ENCODE data around the gene VSIR.

The VSIR gene

DNA sequence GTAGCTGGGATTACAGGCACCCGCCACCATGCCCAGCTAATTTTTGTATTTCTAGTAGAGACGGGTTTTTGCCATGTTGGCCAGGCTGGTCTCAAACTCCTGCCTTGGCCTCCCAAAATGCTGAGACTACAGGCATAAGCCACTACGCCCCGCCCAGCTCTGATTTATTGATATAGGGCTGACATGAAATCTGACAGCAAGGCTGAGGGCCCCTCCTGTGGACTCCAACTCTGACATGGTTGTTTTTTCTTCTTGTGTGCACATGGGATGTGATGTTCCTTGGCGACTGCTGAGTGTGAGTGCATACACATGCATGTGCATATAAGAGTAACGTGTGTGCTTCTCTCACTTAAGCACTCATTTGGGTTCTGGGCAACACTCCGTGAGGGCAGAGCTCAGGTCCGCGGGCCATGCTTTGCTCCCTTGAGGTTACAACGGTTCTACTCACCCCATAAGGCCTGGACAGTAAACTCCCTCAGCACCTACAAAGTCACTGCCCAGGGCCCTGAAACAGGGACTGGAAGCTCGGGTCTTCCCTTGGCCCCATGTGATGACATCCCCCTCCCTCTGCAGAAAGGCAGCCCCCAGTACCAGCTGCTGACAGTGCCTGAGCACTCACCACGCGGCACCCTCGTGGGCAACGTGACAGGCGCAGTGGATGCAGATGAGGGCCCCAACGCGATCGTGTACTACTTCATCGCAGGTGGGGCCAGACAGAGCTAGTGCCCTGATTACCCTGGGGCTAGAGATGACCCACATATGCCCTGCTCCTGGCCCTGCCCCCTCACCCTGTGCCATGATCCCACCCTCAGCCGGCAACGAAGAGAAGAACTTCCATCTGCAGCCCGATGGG lies 33.6 kb upstream of the VSIR start:
- DNase-seq: no peak

DNA sequence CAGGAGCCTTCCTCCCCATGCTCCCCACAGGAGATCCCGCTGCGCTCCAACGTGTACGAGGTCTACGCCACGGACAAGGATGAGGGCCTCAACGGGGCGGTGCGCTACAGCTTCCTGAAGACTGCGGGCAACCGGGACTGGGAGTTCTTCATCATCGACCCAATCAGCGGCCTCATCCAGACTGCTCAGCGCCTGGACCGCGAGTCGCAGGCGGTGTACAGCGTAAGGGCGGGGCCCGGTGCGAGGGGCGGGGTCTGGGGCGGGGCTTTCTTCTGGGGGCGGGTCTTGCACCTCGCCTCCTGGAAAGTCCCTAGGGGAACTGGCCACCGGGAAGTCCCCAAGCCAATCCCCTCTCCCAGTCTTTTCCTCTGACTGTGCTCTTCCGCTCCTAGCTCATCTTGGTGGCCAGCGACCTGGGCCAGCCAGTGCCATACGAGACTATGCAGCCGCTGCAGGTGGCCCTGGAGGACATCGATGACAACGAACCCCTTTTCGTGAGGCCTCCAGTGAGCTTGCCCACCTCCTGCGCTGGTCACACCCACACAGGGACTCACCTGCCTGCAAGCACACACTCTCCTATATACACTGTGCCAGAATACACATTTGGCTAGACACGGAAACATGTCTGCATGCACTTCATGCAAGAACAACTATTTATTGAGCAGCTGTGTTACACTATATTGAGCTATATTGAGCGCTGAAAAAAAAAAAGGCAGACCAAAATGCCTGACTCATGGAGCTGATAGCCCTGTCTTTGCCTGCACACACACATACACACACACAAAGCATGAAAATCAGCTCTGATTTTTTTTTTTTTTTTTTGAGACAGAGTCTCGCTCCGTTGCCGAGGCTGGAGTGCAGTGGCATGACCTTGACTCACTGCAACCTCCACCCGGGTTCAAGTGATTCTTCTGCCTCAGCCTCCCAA lies 32.7 kb upstream of the VSIR start:
- DNase-seq: no peak

DNA sequence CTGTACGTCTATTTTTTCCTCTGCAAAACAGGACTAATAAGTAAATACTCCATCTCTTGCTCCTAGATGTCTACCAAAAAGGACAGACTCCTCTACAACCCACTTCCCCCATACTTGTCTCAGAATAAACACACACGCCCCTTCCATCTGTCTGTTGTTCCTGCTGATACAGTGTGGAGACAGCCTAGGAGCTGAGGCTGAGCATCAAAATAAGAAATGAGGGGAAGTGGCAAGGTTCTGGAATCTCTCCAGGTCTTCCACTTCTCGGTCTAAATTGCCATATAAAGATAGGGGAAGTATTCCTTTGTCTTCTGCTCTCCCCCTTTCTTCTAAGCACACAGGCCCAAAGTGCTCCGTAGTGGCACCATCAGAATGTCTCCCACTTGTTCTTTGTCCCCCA lies 30.8 kb upstream of the VSIR start:
- no peak for DNase-seq

DNA sequence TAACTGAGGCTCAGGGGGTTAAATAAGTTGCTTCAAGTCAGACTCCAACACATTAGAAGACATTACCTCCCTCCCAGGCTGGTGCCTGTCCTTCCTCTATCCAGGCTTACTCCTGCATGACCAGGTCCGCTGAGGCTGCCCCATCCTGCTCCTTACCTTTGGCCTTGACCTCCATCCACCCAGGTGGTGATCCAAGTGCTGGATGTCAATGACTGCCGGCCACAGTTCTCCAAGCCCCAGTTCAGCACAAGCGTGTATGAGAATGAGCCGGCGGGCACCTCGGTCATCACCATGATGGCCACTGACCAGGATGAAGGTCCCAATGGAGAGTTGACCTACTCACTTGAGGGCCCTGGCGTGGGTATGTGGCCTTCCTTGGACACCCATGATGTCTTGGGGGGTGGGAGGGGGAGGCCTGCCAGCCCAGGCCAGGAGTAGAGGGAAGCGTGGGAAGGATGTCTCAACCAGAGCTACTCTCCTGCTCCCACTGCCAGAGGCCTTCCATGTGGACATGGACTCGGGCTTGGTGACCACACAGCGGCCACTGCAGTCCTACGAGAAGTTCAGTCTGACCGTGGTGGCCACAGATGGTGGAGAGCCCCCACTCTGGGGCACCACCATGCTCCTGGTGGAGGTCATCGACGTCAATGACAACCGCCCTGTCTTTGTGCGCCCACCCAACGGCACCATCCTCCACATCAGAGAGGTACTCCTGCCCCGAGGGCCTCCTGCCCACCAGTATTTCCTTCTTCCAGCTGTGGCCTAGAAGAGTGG lies 29.6 kb upstream of the VSIR start:
- no peak for DNase-seq

DNA sequence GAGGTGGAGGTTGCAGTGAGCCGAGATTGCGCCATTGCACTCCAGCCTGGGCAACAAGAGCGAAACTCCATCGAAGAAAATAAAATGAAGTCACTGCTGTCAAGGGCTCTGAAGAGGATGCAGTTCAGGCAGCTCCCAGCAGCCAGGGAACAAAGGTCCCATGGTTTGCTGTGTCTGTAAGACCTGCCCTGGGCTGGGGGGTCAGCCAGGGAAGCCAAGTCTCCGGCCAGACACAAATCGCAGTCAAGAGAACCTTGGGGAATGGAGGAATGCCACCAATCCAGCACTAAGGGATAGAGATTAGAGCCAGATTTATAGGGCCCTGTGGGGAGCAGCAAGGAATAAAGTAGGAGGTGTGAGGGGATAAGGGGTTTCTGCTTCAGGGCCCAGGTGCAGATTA lies 28.9 kb upstream of the VSIR start:
- DNase-seq: no peak

DNA sequence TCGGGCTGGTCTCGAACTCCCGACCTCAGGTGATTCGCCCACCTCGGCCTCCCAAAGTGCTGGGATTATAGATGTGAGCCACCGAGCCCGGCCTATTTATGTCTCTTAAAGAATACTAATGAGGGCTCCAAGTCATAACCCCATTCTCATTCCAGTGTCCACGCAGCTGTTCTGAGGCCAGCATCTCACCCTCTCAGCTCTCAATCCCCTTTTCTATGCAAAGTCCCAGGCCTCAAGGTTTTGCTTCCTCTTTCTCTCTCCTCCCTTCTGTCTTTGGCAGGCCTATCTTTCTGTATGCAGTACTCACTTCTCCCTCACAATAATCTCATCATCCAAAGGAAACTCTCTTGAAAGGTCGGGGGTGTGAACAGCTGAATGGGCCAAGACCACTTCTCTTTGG lies 28.0 kb upstream of the VSIR start:
- DNase-seq: no peak

DNA sequence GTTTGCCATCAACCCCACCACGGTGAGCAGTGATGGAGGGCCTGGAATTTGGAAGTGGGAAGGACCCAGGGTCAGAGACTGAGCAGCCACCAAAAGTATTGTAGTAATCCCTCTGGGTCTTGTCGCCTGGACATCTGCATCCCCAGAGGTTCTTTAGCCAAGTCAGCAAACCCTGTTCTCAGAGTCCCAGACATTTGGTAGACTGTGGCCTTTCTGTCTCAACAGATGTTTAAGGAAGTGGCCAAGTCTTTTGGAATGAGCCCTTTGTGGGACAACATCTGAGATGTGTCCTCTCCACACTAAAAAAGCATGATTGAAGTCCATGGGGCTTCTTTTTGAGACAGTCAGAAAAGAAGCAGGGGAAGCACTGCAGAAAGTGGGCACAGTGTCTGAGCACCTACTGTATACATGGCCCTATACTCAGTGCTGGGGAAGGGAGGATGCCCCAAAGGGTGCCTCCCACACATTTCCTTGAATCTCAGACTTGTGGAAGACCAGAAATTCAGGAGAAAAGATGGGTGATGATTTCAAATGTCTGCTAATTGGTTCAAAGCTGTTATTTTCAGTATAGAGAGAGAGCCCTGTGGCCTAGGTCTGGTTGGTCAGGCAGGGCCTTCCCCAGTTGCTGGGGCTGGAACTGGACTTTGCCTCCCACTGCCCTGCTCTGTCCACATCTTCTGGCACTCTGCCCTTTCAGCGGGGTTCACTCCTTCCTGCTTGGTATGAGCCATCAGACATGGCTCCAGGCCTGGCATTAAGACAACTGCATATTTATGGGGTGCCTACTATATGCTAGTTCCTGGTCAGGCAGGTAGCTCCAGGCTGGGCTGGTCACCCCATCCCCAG lies 26.5 kb upstream of the VSIR start:
- no peak for DNase-seq

DNA sequence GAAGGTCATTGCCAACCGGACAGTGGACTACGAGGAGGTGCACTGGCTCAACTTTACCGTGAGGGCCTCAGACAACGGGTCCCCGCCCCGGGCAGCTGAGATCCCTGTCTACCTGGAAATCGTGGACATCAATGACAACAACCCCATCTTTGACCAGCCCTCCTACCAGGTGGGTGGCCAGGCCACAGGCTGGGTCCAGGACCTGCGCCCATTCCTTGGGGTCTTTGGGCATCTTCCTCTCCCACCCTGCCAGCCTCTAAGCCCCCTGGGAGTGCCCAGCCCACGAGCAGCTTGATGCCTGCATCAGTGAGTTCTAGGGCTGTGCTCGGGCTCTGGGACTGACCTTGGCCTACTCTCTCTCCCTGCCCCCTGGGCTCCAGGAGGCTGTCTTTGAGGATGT lies 25.8 kb upstream of the VSIR start:
- no peak for DNase-seq

DNA sequence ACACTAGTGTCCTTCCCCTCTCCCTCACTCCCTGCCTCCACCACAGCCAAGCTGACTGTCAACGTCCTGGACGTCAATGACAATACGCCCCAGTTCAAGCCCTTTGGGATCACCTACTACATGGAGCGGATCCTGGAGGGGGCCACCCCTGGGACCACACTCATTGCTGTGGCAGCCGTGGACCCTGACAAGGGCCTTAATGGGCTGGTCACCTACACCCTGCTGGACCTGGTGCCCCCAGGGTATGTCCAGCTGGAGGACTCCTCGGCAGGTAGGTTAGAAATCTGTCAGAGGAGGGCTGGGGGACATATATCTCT lies 24.9 kb upstream of the VSIR start:
- no peak for DNase-seq

DNA sequence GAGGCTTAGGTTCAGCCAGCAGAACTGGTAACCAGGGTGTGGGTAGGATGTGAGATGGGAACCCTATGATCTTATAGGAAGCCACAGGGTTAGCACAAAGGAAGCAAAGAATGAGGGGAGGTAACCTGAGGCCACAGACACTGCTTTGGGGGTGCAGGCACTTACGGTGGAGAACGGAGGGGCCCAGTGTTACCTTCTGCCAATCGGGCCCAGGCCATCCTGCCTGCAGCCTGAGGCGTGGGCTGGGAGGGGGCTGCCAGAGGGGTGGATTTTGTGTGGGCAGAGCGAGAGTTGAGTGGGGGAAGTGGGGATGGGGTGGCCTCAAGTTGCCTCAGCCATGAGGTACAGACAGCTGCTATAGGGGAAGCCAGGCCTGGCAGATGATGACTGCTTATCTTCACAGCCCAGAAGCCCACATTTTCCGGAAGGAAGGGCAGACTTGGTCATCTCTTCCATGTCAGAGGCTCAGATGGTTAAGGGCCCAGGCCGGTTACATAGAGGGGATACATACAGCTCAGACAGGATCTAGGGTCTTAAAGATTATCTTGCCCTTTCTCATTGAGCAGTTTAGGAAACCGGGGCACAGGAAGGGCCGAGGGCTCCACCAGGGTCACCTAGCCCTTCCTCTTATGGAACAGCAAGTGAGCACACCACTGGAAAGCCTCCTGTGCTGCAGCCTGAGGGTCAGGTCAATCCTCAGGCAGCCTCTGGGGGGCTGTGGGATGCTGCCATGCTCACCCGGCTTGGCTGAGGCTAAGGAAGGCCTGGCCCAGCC lies 24.4 kb upstream of the VSIR start:
- DNase-seq: no peak

DNA sequence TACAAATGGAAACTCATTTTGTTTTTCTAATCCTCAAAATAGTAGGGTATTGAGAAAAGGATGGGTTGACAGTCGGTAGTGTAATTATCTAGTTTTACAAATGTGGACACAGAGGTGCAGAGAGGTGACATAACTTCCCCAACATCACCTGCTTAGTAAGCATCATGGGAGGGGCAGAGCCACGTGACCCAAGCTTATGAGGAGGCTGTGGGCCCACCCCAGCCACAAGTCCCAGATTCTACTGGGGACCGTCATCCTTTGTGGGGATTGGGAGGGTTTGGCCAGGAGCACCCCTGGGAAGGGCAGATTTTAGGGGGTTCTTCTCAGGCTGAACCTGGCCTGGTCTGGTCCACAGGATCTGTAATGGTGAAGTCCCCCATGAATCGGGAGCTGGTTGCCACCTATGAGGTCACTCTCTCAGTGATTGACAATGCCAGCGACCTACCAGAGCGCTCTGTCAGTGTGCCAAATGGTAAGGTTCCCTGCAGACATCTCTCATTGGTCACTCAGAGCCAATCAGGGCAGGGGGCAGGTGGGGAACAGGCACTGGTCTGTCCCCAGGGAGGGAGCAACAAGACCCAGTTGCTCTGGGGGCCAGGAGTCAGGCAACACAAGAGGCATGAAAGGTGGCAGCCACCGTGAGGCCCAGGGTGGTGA lies 23.6 kb upstream of the VSIR start:
- DNase-seq: no peak

DNA sequence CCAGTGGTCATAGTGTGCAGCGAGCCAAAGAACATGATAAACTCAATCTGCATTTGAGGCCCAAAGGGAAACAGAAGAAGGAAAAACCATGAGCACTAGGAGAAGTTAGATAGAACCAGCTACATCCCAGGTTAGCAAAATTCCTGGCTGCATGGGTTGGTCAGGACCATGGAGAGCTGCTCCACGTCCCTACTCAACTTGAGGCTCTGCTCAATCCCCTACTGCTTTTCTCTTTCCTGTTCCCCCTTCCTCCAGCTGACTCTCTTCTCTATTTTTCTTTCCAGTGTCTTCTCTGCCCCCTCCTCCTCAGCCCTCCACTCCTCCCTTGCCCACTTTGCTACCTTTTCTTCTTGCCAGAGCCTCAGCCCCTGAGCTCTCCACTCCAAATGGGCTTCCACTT lies 21.9 kb upstream of the VSIR start:
- no peak for DNase-seq

DNA sequence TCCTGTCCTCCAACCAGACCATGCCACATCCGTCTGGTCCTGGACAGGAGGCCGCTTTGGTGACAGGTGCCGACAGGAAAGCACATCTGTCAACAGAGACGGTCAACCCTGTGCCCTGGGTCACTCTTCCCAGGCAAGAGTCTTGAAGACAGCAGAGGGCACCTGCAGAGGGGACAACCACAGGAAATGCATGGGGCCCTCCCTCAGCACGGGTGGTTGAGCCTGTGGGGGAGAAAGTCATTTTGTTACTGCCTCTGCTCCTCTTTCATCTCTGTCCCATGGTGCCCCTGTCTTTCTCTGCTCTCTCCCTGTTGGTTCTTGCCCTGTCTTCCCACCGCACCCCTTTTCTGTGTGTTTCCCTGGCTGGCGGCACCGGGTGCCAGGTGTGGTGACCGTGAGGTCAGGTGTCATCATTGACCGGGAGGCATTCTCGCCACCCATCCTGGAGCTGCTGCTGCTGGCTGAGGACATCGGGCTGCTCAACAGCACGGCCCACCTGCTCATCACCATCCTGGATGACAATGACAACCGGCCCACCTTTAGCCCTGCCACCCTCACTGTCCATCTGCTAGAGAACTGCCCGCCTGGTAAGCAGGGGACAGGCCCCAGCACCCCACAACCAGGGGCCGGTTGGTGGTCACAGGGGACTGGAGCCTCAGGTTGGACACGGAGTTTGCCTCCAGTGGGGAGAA lies 17.6 kb upstream of the VSIR start:
- DNase-seq: no peak

DNA sequence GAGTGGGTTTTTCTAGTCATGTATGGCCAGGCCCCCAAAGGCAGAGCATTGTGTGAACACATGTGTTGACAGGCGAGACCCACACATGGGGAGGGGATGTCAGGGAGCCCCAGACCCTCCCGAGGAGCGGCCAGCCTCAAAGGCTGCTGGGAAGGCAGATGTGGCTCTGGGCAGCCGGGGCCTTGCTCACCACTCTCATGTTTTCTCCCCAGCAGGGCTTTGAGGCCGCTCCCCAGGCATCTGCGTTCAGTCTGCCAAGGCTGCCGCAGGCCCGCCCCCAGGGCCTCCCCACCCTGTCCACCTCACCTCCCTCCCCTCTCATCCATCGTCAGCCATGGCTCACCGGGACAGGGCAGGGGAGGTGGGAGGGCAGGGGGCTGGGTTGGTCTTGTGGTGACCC lies 16.6 kb upstream of the VSIR start:
- no peak for DNase-seq

DNA sequence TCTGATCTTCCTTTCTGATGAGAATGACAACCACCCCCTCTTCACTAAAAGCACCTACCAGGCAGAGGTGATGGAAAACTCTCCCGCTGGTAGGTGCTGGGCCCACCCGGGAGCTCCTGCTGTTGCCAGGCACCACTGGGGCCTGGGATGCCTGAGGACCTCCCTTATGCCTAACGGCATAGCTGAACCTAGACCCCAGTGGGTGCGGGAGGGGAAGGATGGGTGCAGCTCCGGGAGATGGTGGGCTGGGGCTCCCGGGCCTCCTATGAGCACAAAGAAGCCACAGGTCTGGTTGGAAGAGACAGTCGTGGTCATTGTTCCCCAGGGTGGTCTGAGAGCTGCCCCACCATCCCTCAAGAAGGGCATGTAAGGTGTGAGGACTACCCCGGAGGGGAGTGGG lies 15.6 kb upstream of the VSIR start:
- no peak for DNase-seq

DNA sequence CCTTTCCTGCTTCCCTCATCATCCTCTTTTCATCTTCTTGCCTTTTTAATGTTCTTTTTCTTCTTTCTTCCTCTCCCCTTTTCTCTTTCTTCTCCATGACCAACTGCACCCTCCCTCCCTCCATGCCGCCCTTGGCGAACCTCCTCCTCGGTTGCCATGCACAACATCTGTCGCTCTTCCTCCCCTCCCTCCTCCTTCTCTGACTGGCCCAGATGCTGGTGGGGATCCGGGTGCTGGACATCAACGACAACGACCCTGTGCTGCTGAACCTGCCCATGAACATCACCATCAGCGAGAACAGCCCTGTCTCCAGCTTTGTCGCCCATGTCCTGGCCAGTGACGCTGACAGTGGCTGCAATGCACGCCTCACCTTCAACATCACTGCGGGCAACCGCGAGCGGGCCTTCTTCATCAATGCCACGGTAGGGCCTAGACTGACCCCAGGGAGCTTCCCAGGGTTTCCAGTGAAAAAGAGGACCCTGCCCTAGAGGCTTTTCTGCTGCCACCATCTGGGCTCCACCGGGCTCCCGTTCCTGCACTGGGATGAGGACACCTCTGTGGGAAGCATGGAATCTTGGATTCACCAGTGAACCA lies 11.5 kb upstream of the VSIR start:
- no peak for DNase-seq

DNA sequence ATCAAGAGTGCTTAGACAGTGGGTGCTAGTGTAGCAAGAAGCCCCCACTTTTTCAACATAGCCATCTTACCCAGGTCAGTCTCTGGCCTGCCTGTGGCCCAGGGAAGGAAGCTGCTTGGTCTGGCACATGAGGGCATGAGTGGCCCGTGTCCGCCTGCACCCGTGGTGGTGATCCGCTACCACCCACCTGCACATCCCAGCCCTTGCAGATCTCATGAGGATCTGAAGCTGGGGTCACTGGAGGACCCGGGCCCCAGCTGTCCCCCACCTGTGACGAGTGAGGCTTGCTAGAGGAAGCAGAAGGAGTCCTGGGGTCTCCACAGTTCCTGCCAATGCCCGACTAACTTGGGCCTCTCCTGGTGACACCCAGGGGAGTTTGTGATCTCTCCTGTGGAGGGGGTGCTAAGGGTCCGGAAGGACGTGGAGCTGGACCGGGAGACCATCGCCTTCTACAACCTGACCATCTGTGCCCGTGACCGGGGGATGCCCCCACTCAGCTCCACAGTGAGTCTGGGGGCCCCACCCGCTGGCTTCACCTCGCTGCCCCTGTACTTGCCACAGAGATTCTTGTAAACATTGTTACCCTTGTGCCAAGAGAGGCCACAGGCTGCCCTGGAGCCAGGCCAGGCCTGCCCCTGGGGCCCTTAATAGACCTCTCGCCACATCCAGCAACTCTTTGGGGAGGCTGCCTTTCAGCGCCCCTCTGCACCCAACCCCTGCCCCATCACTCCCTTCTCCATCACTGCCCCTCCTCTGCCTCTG lies 10.8 kb upstream of the VSIR start:
- no peak for DNase-seq

DNA sequence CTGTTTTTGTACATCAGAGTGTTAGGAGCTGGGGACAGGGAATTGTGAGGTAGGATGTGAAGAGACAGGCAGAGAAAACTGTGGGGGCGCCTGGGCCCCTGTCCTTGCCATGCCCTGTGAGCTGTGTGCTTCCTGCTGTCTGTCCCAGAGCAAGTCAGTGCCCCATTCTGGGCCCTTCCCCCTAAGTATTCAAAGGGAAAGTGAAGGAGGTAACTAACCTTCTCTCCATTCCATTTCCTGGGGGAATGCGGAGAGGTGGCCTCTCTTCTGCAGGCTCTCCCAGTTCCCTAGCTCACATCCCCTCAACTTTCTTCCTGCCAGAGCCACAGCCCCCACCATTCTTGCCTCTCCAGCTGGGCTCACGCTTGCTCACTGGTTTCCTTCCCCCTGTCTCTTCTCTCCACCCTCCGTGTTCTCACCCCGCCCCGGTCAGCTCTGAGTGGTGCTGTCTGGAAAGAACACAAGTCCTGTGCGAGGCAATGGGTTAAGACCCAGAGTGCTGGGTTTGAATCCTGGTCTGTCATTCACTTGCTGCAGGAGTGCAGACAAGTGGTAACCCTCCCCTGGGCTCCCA lies 9.7 kb upstream of the VSIR start:
- no peak for DNase-seq
